T-cell (primary cell): ENCODE data around the gene MDP1. TPM values are rescaled to one million over a fixed set of nuclear protein-coding genes. Genes with fewer than 3 reads are reported as not detected.

Source experiments
- ATAC-seq, 4 experiments: fragments of 200-7000 bp in 3 of 4; fragments of 150-1000 bp in 1 of 4; cut with Tn5 transposase; replicated peaks in 1 of 4; 1 replicate in 3 of 4; 2 replicates in 1 of 4; pipeline ENCODE4 v1.10.0; 2021; ENCODE audit warnings: moderate library complexity in 3 of 4, mild to moderate bottlenecking in 2 of 4, moderate number of reproducible peaks in 1 of 4
- CTCF ChIA-PET, 2 donors: fragments of 300-600 bp; sonication (Branson Sonifier 250); formaldehyde crosslinking; loops; one replicate each; lab custom pipeline; 2022; ENCODE audit warnings: antibody characterized with exemption in 2 of 2; lab: Charles Lee
- POLR2A ChIA-PET, 2 donors: fragments of 300-600 bp; sonication (Branson Sonifier 250); formaldehyde crosslinking; loops; one replicate each; lab custom pipeline; 2022; ENCODE audit warnings: antibody characterized with exemption in 2 of 2; lab: Charles Lee
- DNase-seq, 35 experiments: peaks; one replicate each; pipeline versions ENCODE4 v3.0.0 to v3.0.0-alpha.2; 2013 to 2023
- H3K27ac ChIP-seq: one replicate; pipeline ENCODE4 v1.5.1; 2013; ENCODE audit warnings: low read length
- H3K27me3 ChIP-seq, 2 experiments: replicated peaks in 1 of 2; 1 replicate in 1 of 2; 2 replicates in 1 of 2; pipeline versions ENCODE4 v1.6.1 to v1.7.0; 2013; ENCODE audit warnings: low read length in 1 of 2, mixed read lengths in 1 of 2; ENCODE audit not compliant: control insufficient read depth in 2 of 2, insufficient read depth in 2 of 2; ENCODE audit errors: extremely low read depth in 1 of 2
- H3K36me3 ChIP-seq, 2 donors: 1 replicate in 1 of 2; 2 replicates in 1 of 2; pipeline versions ENCODE4 v1.6.1 to v1.7.0; 2013; ENCODE audit warnings: low read length in 1 of 2; ENCODE audit not compliant: control insufficient read depth in 2 of 2, insufficient read depth in 1 of 2; ENCODE audit errors: extremely low read depth in 1 of 2
- H3K4me1 ChIP-seq, 2 experiments: 1 replicate in 1 of 2; 2 replicates in 1 of 2; pipeline versions ENCODE4 v1.6.1 to v1.7.0; 2013; ENCODE audit warnings: low read length in 2 of 2, mixed read lengths in 1 of 2; ENCODE audit not compliant: insufficient read depth in 2 of 2, control insufficient read depth in 1 of 2; ENCODE audit errors: extremely low read depth in 1 of 2
- H3K4me3 ChIP-seq, 2 donors: 1 replicate in 1 of 2; 2 replicates in 1 of 2; pipeline versions ENCODE4 v1.5.1 to v1.7.0; 2013; ENCODE audit warnings: mild to moderate bottlenecking in 2 of 2, low read length in 1 of 2, moderate library complexity in 1 of 2; ENCODE audit not compliant: control insufficient read depth in 1 of 2; ENCODE audit errors: extremely low read depth in 1 of 2
- H3K9me3 ChIP-seq: 2 replicates; pipeline ENCODE4 v1.7.0; 2013
- H3K27ac Mint-ChIP-seq, 2 donors: one replicate each; pipeline ENCODE4 v1.8.0; 2020 to 2021; ENCODE audit warnings: mild to moderate bottlenecking in 2 of 2, mixed read lengths in 2 of 2
- H3K27me3 Mint-ChIP-seq, 2 donors: one replicate each; pipeline ENCODE4 v1.8.0; 2021 to 2022; ENCODE audit warnings: mixed read lengths in 2 of 2
- H3K36me3 Mint-ChIP-seq: one replicate; pipeline ENCODE4 v1.8.0; 2021; ENCODE audit warnings: mixed read lengths
- H3K4me1 Mint-ChIP-seq, 3 donors: one replicate each; pipeline ENCODE4 v1.8.0; 2020 to 2022; ENCODE audit warnings: mixed read lengths in 3 of 3, mild to moderate bottlenecking in 1 of 3
- H3K4me3 Mint-ChIP-seq, 3 donors: one replicate each; pipeline ENCODE4 v1.8.0; 2020 to 2022; ENCODE audit warnings: mild to moderate bottlenecking in 3 of 3, mixed read lengths in 3 of 3, moderate library complexity in 3 of 3
- H3K9me3 Mint-ChIP-seq, 3 donors: one replicate each; pipeline ENCODE4 v1.8.0; 2020 to 2022; ENCODE audit warnings: mixed read lengths in 3 of 3
- WGBS: methylation state at CpG from one replicate; pipeline ENCODE4 v1.1.5; 2013; ENCODE audit warnings: missing lambda C conversion rate; ENCODE audit not compliant: insufficient coverage; 5-methylcytosine and 5-hydroxymethylcytosine counted together
- total RNA-seq, 35 experiments: library from RNA in 6 of 35; stranded (reverse) in 6 of 35; fragments of 120-200 nt in 1 of 35; gene quantifications; one replicate each; pipeline versions ENCODE4 v1.2.1 to v1.2.4 and lab custom pipeline; 2013 to 2026

MDP1 gene
- total RNA-seq, 5 donors from 2014 or later (not counting 1 experiment from before 2014, with no cell fraction given) = 7.2 to 17.5 (median 12.1) TPM

- WGBS = 93% methylated on average over 7 of the region's 11 CpGs
- H3K36me3 ChIP-seq = peaks cover 8 to 29% of the 10 kb centered on the region in 2 donors
- H3K27ac ChIP-seq = no peak overlapping the region
- no peaks in the 10 kb centered on the region for H3K4me1 ChIP-seq
- Mint-ChIP-seq H3K27me3 (no peaks in the 10 kb centered on the region), H3K4me1 (peaks cover 5 to 22% (median 8%) of the 10 kb centered on the region in 3 donors), H3K27ac (no peak overlapping the region), H3K4me3 (no peak overlapping the region), H3K36me3 (peaks cover 27% of the 10 kb centered on the region), H3K9me3 (no peaks in the 10 kb centered on the region)
- CTCF ChIA-PET = interaction anchor here in 1 of 2 donors (1.7 kb wide), 1 partner anchor 45 kb away, joined by 3 read pairs; no protein-coding TSS in a partner anchor
- POLR2A ChIA-PET = interaction anchor here in 1 of 2 donors (0.6 kb wide), 1 partner anchor 10 kb away, joined by 5 read pairs; the partner anchor contains the start of gene TINF2
- DNase-seq (no peak), ATAC-seq (no peak)
- no peaks in the 10 kb centered on the region for H3K9me3 ChIP-seq
- H3K4me3 ChIP-seq = no peak overlapping the region
- no peaks in the 10 kb centered on the region for H3K27me3 ChIP-seq
These were observed 36.6 kb upstream of the MDP1 start for GRCh38 chr14:24252289-24253124.

- H3K9me3 Mint-ChIP-seq = no peaks in the 10 kb centered on the region
- CTCF ChIA-PET = interaction anchor here in 1 of 2 donors (1.7 kb wide), 1 partner anchor 45 kb away, joined by 3 read pairs; no protein-coding TSS in a partner anchor
- DNase-seq (no peak), ATAC-seq (no peak)
- no peak overlapping the region for H3K27ac Mint-ChIP-seq
- POLR2A ChIA-PET = interaction anchor here in 1 of 2 donors (0.6 kb wide), 1 partner anchor 9 kb away, joined by 5 read pairs; the partner anchor contains the start of gene TINF2
- H3K36me3 Mint-ChIP-seq = peaks cover 24% of the 10 kb centered on the region
- Histone ChIP-seq H3K9me3 (no peaks in the 10 kb centered on the region), H3K27ac (no peak overlapping the region), H3K4me3 (no peak overlapping the region), H3K4me1 (peaks cover 0 to 3% of the 10 kb centered on the region in 2 experiments), H3K27me3 (no peaks in the 10 kb centered on the region), H3K36me3 (peaks cover 8 to 29% of the 10 kb centered on the region in 2 donors)
- H3K4me1 Mint-ChIP-seq = peaks cover 7 to 26% (median 12%) of the 10 kb centered on the region in 3 donors
- no peaks in the 10 kb centered on the region for H3K27me3 Mint-ChIP-seq
- 100% methylated on average over 1 of the region's 1 CpG for WGBS
- H3K4me3 Mint-ChIP-seq = no peak overlapping the region
These were observed 36.0 kb upstream of the MDP1 start for GRCh38 chr14:24251880-24252288.

- CTCF ChIA-PET = interaction anchor here in 1 of 2 donors (0.7 kb wide), 1 partner anchor 47 kb away, joined by 4 read pairs; no protein-coding TSS in a partner anchor
- no peak for ATAC-seq
- Mint-ChIP-seq H3K36me3 (peaks cover 17% of the 10 kb centered on the region), H3K27ac (peak overlapping the region; percentile 74 to 82), H3K9me3 (no peaks in the 10 kb centered on the region), H3K4me3 (peak overlapping the region in 2 of 3 donors; percentile 26 to 58), H3K4me1 (peaks cover 7 to 29% (median 15%) of the 10 kb centered on the region in 3 donors), H3K27me3 (no peaks in the 10 kb centered on the region)
- Histone ChIP-seq H3K36me3 (peaks cover 8 to 14% of the 10 kb centered on the region in 2 donors), H3K9me3 (no peaks in the 10 kb centered on the region), H3K4me1 (peaks cover 0 to 10% of the 10 kb centered on the region in 2 experiments), H3K4me3 (no peak overlapping the region), H3K27ac (no peak overlapping the region), H3K27me3 (no peaks in the 10 kb centered on the region)
- DNase-seq = no peak
- 67% methylated on average over 4 of the region's 4 CpGs for WGBS
- POLR2A ChIA-PET = no interaction called here
These were observed 34.5 kb upstream of the MDP1 start for GRCh38 chr14:24250354-24250753.

- no peak overlapping the region for H3K4me3 ChIP-seq
- Mint-ChIP-seq H3K9me3 (no peaks in the 10 kb centered on the region), H3K36me3 (peaks cover 14% of the 10 kb centered on the region), H3K27ac (peak overlapping the region; percentile 70 to 80), H3K4me3 (peak overlapping the region in 1 of 3 donors; percentile 55), H3K4me1 (peaks cover 13 to 32% (median 18%) of the 10 kb centered on the region in 3 donors), H3K27me3 (no peaks in the 10 kb centered on the region)
- peaks cover 0 to 10% of the 10 kb centered on the region in 2 experiments for H3K4me1 ChIP-seq
- 78% methylated on average over 11 of the region's 13 CpGs for WGBS
- ChIA-PET POLR2A (no interaction called here), CTCF (interaction anchor here in 1 of 2 donors (1.1 to 3.3 kb wide), 2 partner anchors 48 to 57 kb away, joined by 3 to 10 read pairs; no protein-coding TSS in a partner anchor)
- H3K36me3 ChIP-seq = peaks cover 6 to 7% of the 10 kb centered on the region in 2 donors
- no peak for DNase-seq
- H3K27me3 ChIP-seq = no peaks in the 10 kb centered on the region
- no peaks in the 10 kb centered on the region for H3K9me3 ChIP-seq
- H3K27ac ChIP-seq = no peak overlapping the region
- ATAC-seq = no peak
These were observed 33.6 kb upstream of the MDP1 start for GRCh38 chr14:24249230-24250021.

GRCh38 chr14:24247422-24247821 lies 31.6 kb upstream of the MDP1 start:
- no peaks in the 10 kb centered on the region for H3K36me3 ChIP-seq
- H3K36me3 Mint-ChIP-seq = peaks cover 11% of the 10 kb centered on the region
- no peaks in the 10 kb centered on the region for H3K9me3 ChIP-seq
- H3K9me3 Mint-ChIP-seq = no peaks in the 10 kb centered on the region
- DNase-seq (no peak), ATAC-seq (no peak)
- H3K4me1 ChIP-seq = peaks cover 3 to 21% of the 10 kb centered on the region in 2 experiments
- peak overlapping the region; percentile 84 to 97 for H3K27ac Mint-ChIP-seq
- no peaks in the 10 kb centered on the region for H3K27me3 Mint-ChIP-seq
- CTCF ChIA-PET = interaction anchor here (0.7 to 3.3 kb wide), 12 partner anchors 12 to 184 kb away, joined by 3 to 16 read pairs (median 5); partner anchors contain the start of genes CIDEB (in 1 of the 2) and RABGGTA (in 1 of the 2)
- 75% methylated on average over 7 of the region's 7 CpGs for WGBS
- no peaks in the 10 kb centered on the region for H3K27me3 ChIP-seq
- H3K4me3 ChIP-seq = no peak overlapping the region
- peak overlapping the region; percentile 32 to 56 (median 50) for H3K4me3 Mint-ChIP-seq
- H3K4me1 Mint-ChIP-seq = peaks cover 27 to 46% (median 28%) of the 10 kb centered on the region in 3 donors
- peak overlapping the region; percentile 67 for H3K27ac ChIP-seq
- POLR2A ChIA-PET = interaction anchor here (0.9 to 1.0 kb wide), 2 partner anchors 19 to 34 kb away, joined by 4 to 5 read pairs; partner anchors contain the start of gene CHMP4A (in 1 of the 2)
